GM06990 (cell line): ENCODE measurements around the gene MYRF.

Source experiments
- DNase-seq: peaks from one replicate; pipeline ENCODE4 v3.0.0-alpha.2; 2011; ENCODE audit not compliant: insufficient read length; ENCODE audit errors: extremely low read depth
- H3K27me3 ChIP-seq: replicated peaks from 2 replicates; pipeline ENCODE4 v1.6.0; 2011; ENCODE audit warnings: low read length; ENCODE audit not compliant: control insufficient read depth, insufficient read depth
- H3K36me3 ChIP-seq: 2 replicates; pipeline ENCODE4 v1.5.1; 2011; ENCODE audit warnings: low read length; ENCODE audit not compliant: control insufficient read depth, insufficient read depth
- H3K4me3 ChIP-seq: replicated peaks from 2 replicates; pipeline ENCODE4 v1.5.1; 2011; ENCODE audit warnings: low read depth, mild to moderate bottlenecking, control low read depth, low read length
- CTCF ChIP-seq: IDR thresholded peaks from 2 replicates; pipeline ENCODE4 v1.5.1; 2011; ENCODE audit warnings: low read length, control low read depth, mild to moderate bottlenecking, inconsistent platforms; ENCODE audit not compliant: insufficient read depth, poor library complexity, severe bottlenecking

MYRF gene

DNA sequence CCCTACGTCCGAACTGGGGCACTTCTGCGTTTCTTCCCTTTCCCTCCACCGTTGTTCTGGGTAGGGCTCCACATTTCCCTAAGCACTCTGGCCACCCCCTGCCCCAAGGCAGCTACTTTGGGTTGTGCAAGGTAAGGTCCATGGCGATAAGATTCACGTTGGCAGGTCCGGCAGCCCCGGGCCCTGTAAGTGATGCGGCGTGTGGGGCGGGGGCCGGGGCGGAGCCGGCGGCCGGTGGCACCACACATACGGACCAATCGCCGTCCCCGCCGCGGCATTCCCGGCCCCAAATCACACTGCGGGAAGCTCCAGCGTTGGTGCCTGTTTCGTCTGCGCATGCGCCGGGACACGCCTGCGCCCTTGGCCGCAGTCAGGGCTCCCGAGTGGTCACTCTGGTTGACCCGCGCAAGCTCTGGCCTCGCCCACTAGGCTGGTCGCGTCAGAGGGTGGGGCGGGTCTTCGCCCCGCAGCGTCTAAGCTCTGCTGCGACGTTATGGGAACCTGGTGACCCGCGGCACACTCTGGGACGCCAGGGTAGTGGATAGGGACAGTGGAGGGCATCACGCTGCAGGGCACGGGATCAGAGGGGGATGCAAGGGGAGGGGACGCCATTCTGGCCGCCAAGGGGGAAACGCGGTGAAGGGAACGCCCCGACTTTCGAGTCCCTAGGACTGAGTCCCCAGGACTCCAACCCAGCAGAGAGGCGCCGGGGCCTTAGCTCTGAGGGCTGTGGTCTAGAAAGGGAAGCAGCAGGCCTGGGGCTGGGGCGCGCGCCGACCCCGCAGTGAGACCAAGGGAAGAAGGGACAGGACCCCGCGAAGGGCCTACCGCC, 62.7 kb downstream of the MYRF start:
- H3K36me3 ChIP-seq, result peaks cover 12% of the 10 kb centered on the region
- no peak for TF ChIP-seq CTCF
- DNase-seq, result peak; percentile 93
- peak overlapping the region; percentile 75 for H3K4me3 ChIP-seq
- no peaks in the 10 kb centered on the region for H3K27me3 ChIP-seq

DNA sequence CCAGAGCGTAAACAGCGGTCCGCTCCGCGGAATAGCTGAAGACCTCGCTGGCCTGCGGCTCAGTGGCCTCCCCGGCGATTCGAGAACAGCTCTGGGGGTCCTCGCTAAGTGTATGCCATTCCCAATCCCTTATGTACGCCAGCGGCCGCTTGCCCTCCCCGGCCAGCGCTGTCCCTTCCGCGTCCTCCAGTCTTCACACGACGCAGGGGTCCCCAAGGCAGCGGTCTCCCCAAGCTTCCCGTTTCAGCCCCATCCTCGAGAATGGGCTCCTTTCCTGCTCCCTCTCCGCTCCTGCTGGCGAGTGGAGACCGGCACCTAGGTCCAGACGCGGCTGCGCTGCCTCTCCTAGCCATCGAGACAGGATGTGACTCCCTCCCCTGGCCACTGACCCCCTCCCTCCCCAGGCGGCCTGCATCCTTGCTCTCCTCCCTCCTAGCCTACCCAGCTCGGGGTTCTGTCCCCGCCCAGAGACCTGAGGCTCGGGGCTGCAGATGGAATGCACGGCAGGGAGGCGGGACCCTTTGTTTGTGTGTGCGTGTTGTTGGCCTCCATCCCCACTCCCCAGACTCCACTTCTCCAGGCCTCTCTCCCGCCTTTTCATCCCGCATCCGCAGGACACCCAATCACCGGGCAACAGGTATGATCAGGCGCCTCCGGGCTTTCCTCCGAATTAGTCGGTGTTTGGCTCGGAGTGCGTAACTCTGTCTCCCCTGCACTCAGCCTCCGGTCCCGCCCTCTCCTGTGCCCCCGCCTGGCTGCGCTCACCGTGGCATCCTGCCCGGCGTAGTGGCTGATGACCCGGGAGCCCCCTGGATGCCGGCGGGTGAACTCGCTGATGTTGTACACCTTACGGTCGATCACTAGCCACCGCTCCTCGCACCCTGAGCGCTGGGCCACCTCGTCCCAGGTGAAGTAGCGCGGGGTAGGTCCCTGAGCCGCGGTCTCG, 63.6 kb downstream of the MYRF start:
- TF ChIP-seq CTCF, result peak; percentile 19
- no peaks in the 10 kb centered on the region for H3K27me3 ChIP-seq
- peak; percentile 78 for DNase-seq
- peaks cover 7% of the 10 kb centered on the region for H3K36me3 ChIP-seq
- peak overlapping the region; percentile 75 for H3K4me3 ChIP-seq

GRCh38 chr11:61816736-61817455, 64.5 kb downstream of the MYRF start, which contains the start of gene FADS1:
TSS of gene FADS1 (minus strand) at chr11:61817003. CDS start at chr11:61816929, 74 bp downstream.
- peak; percentile 79 for TF ChIP-seq CTCF
- DNase-seq, result peak; percentile 93
- peak within 1 kb of the TSS; percentile 75 for H3K4me3 ChIP-seq
- H3K36me3 ChIP-seq, result peaks cover 7% of the 10 kb centered on the region
- no peaks in the 10 kb centered on the region for H3K27me3 ChIP-seq

GRCh38 chr11:61817471-61818202, 65.2 kb downstream of the MYRF start:
- no peaks in the 10 kb centered on the region; the same call in 1 of the 2 replicates for H3K36me3 ChIP-seq
- H3K4me3 ChIP-seq, result peak overlapping the region; percentile 75
- no peak for TF ChIP-seq CTCF
- H3K27me3 ChIP-seq, result no peaks in the 10 kb centered on the region
- DNase-seq, result no peak

GRCh38 chr11:61820174-61820573, 67.7 kb downstream of the MYRF start:
- Histone ChIP-seq H3K36me3 (no peaks in the 10 kb centered on the region), H3K4me3 (no peak overlapping the region), H3K27me3 (no peaks in the 10 kb centered on the region)
- no peak for TF ChIP-seq CTCF
- no peak for DNase-seq
